ENCODE measurements around the gene CNTRL. TPM values are rescaled to one million over a fixed set of nuclear protein-coding genes. Genes with fewer than 3 reads are reported as not detected.

CNTRL gene
- total RNA-seq, 2 donors from 2014 or later = 11.4 to 31.0 TPM

- no peak overlapping the region for H3K27ac ChIP-seq
Observed at GRCh38 chr9:121221664-121222055, 146.9 kb downstream of the CNTRL start.

GRCh38 chr9:121222524-121223171, 147.9 kb downstream of the CNTRL start:
- H3K27me3 ChIP-seq (replicated peaks; ENCODE audit: insufficient read depth) = no peaks in the 10 kb centered on the region
- no peaks in the 10 kb centered on the region for H3K36me3 ChIP-seq
- peaks cover 0 to 3% of the 10 kb centered on the region in 2 donors for H3K4me1 ChIP-seq (ENCODE audit: control insufficient read depth in 1 of 2, low read depth in 2 of 2)
- ATAC-seq (ENCODE audit: insufficient number of reproducible peaks, low FRiP score, low read depth) (no peak), DNase-seq (ENCODE audit: low spot score) (no peak)
- TF ChIP-seq, protein P1, sequence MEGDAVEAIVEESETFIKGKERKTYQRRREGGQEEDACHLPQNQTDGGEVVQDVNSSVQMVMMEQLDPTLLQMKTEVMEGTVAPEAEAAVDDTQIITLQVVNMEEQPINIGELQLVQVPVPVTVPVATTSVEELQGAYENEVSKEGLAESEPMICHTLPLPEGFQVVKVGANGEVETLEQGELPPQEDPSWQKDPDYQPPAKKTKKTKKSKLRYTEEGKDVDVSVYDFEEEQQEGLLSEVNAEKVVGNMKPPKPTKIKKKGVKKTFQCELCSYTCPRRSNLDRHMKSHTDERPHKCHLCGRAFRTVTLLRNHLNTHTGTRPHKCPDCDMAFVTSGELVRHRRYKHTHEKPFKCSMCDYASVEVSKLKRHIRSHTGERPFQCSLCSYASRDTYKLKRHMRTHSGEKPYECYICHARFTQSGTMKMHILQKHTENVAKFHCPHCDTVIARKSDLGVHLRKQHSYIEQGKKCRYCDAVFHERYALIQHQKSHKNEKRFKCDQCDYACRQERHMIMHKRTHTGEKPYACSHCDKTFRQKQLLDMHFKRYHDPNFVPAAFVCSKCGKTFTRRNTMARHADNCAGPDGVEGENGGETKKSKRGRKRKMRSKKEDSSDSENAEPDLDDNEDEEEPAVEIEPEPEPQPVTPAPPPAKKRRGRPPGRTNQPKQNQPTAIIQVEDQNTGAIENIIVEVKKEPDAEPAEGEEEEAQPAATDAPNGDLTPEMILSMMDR (IDR thresholded peaks at IDR 0.05) = peak; percentile 68
- H3K4me3 ChIP-seq = no peak overlapping the region
- H3K9me3 ChIP-seq = no peaks in the 10 kb centered on the region
- H3K27ac ChIP-seq = no peak overlapping the region

More at GRCh38 chr9:121221664-121222055, 146.9 kb downstream of the CNTRL start:
- Histone ChIP-seq H3K4me1 (ENCODE audit: control insufficient read depth in 1 of 2, low read depth in 2 of 2) (peaks cover 0 to 3% of the 10 kb centered on the region in 2 donors), H3K4me3 (no peak overlapping the region), H3K27me3 (replicated peaks; ENCODE audit: insufficient read depth) (no peaks in the 10 kb centered on the region), H3K9me3 (no peaks in the 10 kb centered on the region), H3K36me3 (no peaks in the 10 kb centered on the region)
- DNase-seq (ENCODE audit: low spot score) (no peak), ATAC-seq (ENCODE audit: insufficient number of reproducible peaks, low FRiP score, low read depth) (no peak)
- TF ChIP-seq, protein P1 (IDR thresholded peaks at IDR 0.05) = no peak

- ATAC-seq (ENCODE audit: insufficient number of reproducible peaks, low FRiP score, low read depth) (no peak), DNase-seq (ENCODE audit: low spot score) (no peak)
- H3K27ac ChIP-seq = no peak overlapping the region
- H3K4me3 ChIP-seq = no peak overlapping the region
- peaks cover 0 to 3% of the 10 kb centered on the region in 2 donors for H3K4me1 ChIP-seq (ENCODE audit: control insufficient read depth in 1 of 2, low read depth in 2 of 2)
- no peaks in the 10 kb centered on the region for H3K36me3 ChIP-seq
- TF ChIP-seq, protein P1 (IDR thresholded peaks at IDR 0.05) = no peak
- no peaks in the 10 kb centered on the region for H3K9me3 ChIP-seq
- H3K27me3 ChIP-seq (replicated peaks; ENCODE audit: insufficient read depth) = no peaks in the 10 kb centered on the region
Observed at GRCh38 chr9:121225240-121225639, 150.5 kb downstream of the CNTRL start.

DNA sequence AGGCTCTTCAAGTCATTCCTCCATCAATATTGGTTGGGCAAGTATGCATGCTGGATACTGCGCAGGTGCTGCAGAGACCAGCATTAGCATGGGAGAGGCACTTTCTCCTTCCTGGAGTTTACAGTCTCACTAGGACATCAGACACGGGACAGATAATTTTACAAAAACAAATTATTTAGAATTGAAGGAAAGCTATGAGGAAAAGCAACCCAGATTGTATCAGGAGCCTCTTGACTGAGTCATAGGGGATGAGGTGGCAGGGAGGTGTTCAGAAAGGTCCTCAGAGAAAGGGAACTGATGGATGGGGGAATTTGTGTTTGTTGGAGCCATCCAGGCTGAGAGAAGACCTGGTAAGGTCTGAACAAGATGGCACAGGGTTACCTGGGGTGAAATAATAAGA, 151.4 kb downstream of the CNTRL start:
- Histone ChIP-seq H3K27ac (no peak overlapping the region), H3K27me3 (replicated peaks; ENCODE audit: insufficient read depth) (no peaks in the 10 kb centered on the region), H3K9me3 (no peaks in the 10 kb centered on the region), H3K36me3 (no peaks in the 10 kb centered on the region), H3K4me1 (ENCODE audit: control insufficient read depth in 1 of 2, low read depth in 2 of 2) (peaks cover 0 to 3% of the 10 kb centered on the region in 2 donors), H3K4me3 (no peak overlapping the region)
- no peak for DNase-seq (ENCODE audit: low spot score)
- ATAC-seq (ENCODE audit: insufficient number of reproducible peaks, low FRiP score, low read depth) = no peak
- TF ChIP-seq, protein P1 (IDR thresholded peaks at IDR 0.05) = no peak

Other genes starting within 250 kb of the CNTRL start
- gene PSMD5, start 232.0 kb upstream of the CNTRL start, total RNA-seq = 10 to 100 TPM; 19.4 to 55.7 TPM
- gene PHF19, start 197.8 kb upstream of the CNTRL start, total RNA-seq = 10 to 100 TPM; 47.9 to 81.7 TPM
- gene TRAF1, start 148.2 kb upstream of the CNTRL start, total RNA-seq = 10 to 100 TPM; 36.4 to 52.5 TPM
- 10 to 100 TPM in 1 of 2 donors, 1 to 10 TPM in 1; 8.3 to 12.2 TPM for gene C5, start 24.7 kb upstream of the CNTRL start, total RNA-seq
- gene RAB14, start 126.9 kb downstream of the CNTRL start, total RNA-seq = 10 to 100 TPM; 32.9 to 39.2 TPM
- 1,000 to 10,000 TPM; 3,187 to 4,234 TPM for gene GSN, start 193.2 kb downstream of the CNTRL start, total RNA-seq